SJSA1 (cell line): ENCODE measurements around the gene ETFB. TPM values are rescaled to one million over a fixed set of nuclear protein-coding genes. Genes with fewer than 3 reads are reported as not detected.
"Not testable (repeated sequence)": the region's sequence is repeated elsewhere in the genome, so short reads cannot be mapped to it uniquely, and the experiment has no call there.

Source experiments
- DNase-seq, 2 experiments: peaks; one replicate each; pipeline ENCODE4 v3.0.0-alpha.2; 2015 to 2020; ENCODE audit warnings: low spot score in 2 of 2, low read depth in 1 of 2
- H3K27ac ChIP-seq: fragments of 250-450 bp; sonication (Bioruptor Pico); 2 replicates; pipeline ENCODE4 v1.5.1; 2020; ENCODE audit warnings: mild to moderate bottlenecking, moderate library complexity
- H3K27me3 ChIP-seq: fragments of 250-450 bp; sonication (Bioruptor Pico); replicated peaks from 2 replicates; pipeline ENCODE4 v1.5.1; 2020; ENCODE audit warnings: mild to moderate bottlenecking, moderate library complexity
- H3K36me3 ChIP-seq: fragments of 250-450 bp; sonication (Bioruptor Pico); 2 replicates; pipeline ENCODE4 v1.5.1; 2020; ENCODE audit warnings: mild to moderate bottlenecking
- H3K4me1 ChIP-seq: fragments of 250-450 bp; sonication (Bioruptor Pico); replicated peaks from 2 replicates; pipeline ENCODE4 v1.6.1; 2021; ENCODE audit warnings: mild to moderate bottlenecking
- H3K4me3 ChIP-seq: fragments of 250-450 bp; sonication (Bioruptor Pico); 2 replicates; pipeline ENCODE4 v1.5.1; 2020; ENCODE audit warnings: mild to moderate bottlenecking
- H3K9me3 ChIP-seq: fragments of 250-450 bp; sonication (Bioruptor Pico); replicated peaks from 2 replicates; pipeline ENCODE4 v1.5.1; 2020; ENCODE audit warnings: mild to moderate bottlenecking
- total RNA-seq: library from RNA; depleted of rRNA; stranded (reverse); fragments of >200 nt; shearing (Covaris generic); gene quantifications from 2 replicates; pipeline ENCODE4 v1.2.3, GENCODE V29; 2014; rRNA removed

ETFB gene
- 91.4 and 205 TPM in 2 replicates for total RNA-seq

- H3K9me3 ChIP-seq, result no peaks in the 10 kb centered on the region
- peak within 1 kb of the TSS; percentile 67 for H3K4me3 ChIP-seq
- no peaks in the 10 kb centered on the region for H3K27me3 ChIP-seq
- peaks cover 53% of the 10 kb centered on the region for H3K4me1 ChIP-seq
- H3K27ac ChIP-seq, result peak within 1 kb of the TSS; percentile 53
- H3K36me3 ChIP-seq, result peaks cover 3% of the 10 kb centered on the region
- no peak for DNase-seq
Observed at GRCh38 chr19:51365965-51366388, at the start of gene ETFB. TSS of gene ETFB (minus strand) at chr19:51366388. CDS start at chr19:51366326, 62 bp downstream.

GRCh38 chr19:51415187-51415586 is 49.0 kb upstream of the ETFB start:
- H3K27me3 ChIP-seq, result no peaks in the 10 kb centered on the region
- no peaks in the 10 kb centered on the region for H3K9me3 ChIP-seq
- H3K4me3 ChIP-seq, result no peak overlapping the region
- no peak for DNase-seq
- no peak overlapping the region for H3K27ac ChIP-seq
- no peaks in the 10 kb centered on the region for H3K36me3 ChIP-seq
- H3K4me1 ChIP-seq, result no peaks in the 10 kb centered on the region

- Histone ChIP-seq H3K27ac (no peak overlapping the region), H3K27me3 (no peaks in the 10 kb centered on the region), H3K36me3 (no peaks in the 10 kb centered on the region), H3K4me3 (no peak overlapping the region), H3K4me1 (no peaks in the 10 kb centered on the region), H3K9me3 (no peaks in the 10 kb centered on the region)
- DNase-seq, result no peak
Observed at GRCh38 chr19:51410950-51411748, 45.0 kb upstream of the ETFB start.

- Histone ChIP-seq H3K27ac (no peak overlapping the region), H3K9me3 (no peaks in the 10 kb centered on the region), H3K4me1 (no peaks in the 10 kb centered on the region), H3K27me3 (no peaks in the 10 kb centered on the region), H3K36me3 (no peaks in the 10 kb centered on the region), H3K4me3 (no peak overlapping the region)
- no peak for DNase-seq
Observed at GRCh38 chr19:51407511-51408131, 41.4 kb upstream of the ETFB start.

- Histone ChIP-seq H3K27ac (no peak overlapping the region), H3K9me3 (peaks cover 6% of the 10 kb centered on the region; the same call in 1 of the 2 replicates), H3K4me1 (no peaks in the 10 kb centered on the region), H3K27me3 (no peaks in the 10 kb centered on the region), H3K4me3 (no peak overlapping the region), H3K36me3 (no peaks in the 10 kb centered on the region)
- no peak for DNase-seq
Observed at GRCh38 chr19:51402117-51402516, 35.9 kb upstream of the ETFB start.

- not testable (repeated sequence) for H3K9me3 ChIP-seq, H3K4me1 ChIP-seq, H3K4me3 ChIP-seq, DNase-seq, H3K27ac ChIP-seq, H3K36me3 ChIP-seq, H3K27me3 ChIP-seq
Observed at GRCh38 chr19:51399936-51400335, 33.7 kb upstream of the ETFB start.

GRCh38 chr19:51399231-51399630 is 33.0 kb upstream of the ETFB start:
- Histone ChIP-seq H3K27ac (no peak overlapping the region), H3K27me3 (no peaks in the 10 kb centered on the region), H3K9me3 (peaks cover 6% of the 10 kb centered on the region; the same call in 1 of the 2 replicates), H3K36me3 (no peaks in the 10 kb centered on the region), H3K4me1 (no peaks in the 10 kb centered on the region; the same call in 1 of the 2 replicates), H3K4me3 (no peak overlapping the region)
- DNase-seq, result no peak

- no peaks in the 10 kb centered on the region for H3K36me3 ChIP-seq
- no peak for DNase-seq
Observed at GRCh38 chr19:51398096-51398704, 32.0 kb upstream of the ETFB start.

GRCh38 chr19:51397453-51397852 is 31.3 kb upstream of the ETFB start:
- H3K27ac ChIP-seq, H3K4me3 ChIP-seq, DNase-seq, H3K27me3 ChIP-seq, H3K4me1 ChIP-seq, H3K9me3 ChIP-seq, H3K36me3 ChIP-seq: not testable (repeated sequence)

More at GRCh38 chr19:51398096-51398704, 32.0 kb upstream of the ETFB start:
- Histone ChIP-seq H3K4me3 (no peak overlapping the region), H3K27ac (no peak overlapping the region), H3K9me3 (peaks cover 6% of the 10 kb centered on the region; the same call in 1 of the 2 replicates), H3K27me3 (no peaks in the 10 kb centered on the region), H3K4me1 (no peaks in the 10 kb centered on the region; the same call in 1 of the 2 replicates)

GRCh38 chr19:51396175-51396574 is 30.0 kb upstream of the ETFB start:
- Histone ChIP-seq H3K36me3 (no peaks in the 10 kb centered on the region), H3K27ac (no peak overlapping the region), H3K9me3 (no peaks in the 10 kb centered on the region), H3K4me3 (no peak overlapping the region), H3K4me1 (no peaks in the 10 kb centered on the region; the same call in 1 of the 2 replicates), H3K27me3 (no peaks in the 10 kb centered on the region)
- no peak for DNase-seq

GRCh38 chr19:51394050-51394836 is 28.1 kb upstream of the ETFB start:
- Histone ChIP-seq H3K36me3 (no peaks in the 10 kb centered on the region), H3K27ac (peak overlapping the region; percentile 23; the same call in 1 of the 2 replicates), H3K9me3 (no peaks in the 10 kb centered on the region), H3K4me3 (peak overlapping the region; percentile 37), H3K27me3 (no peaks in the 10 kb centered on the region), H3K4me1 (no peaks in the 10 kb centered on the region; the same call in 1 of the 2 replicates)
- DNase-seq, result peak; percentile 90 to 94

- H3K36me3 ChIP-seq, result no peaks in the 10 kb centered on the region
- no peaks in the 10 kb centered on the region for H3K27me3 ChIP-seq
- no peak for DNase-seq
- H3K9me3 ChIP-seq, result no peaks in the 10 kb centered on the region
- H3K4me1 ChIP-seq, result no peaks in the 10 kb centered on the region; the same call in 1 of the 2 replicates
- no peak overlapping the region for H3K4me3 ChIP-seq
- no peak overlapping the region for H3K27ac ChIP-seq
Observed at GRCh38 chr19:51392701-51393100, 26.5 kb upstream of the ETFB start.

- Histone ChIP-seq H3K4me3 (no peak overlapping the region), H3K36me3 (no peaks in the 10 kb centered on the region), H3K4me1 (no peaks in the 10 kb centered on the region; the same call in 1 of the 2 replicates), H3K27ac (no peak overlapping the region), H3K9me3 (no peaks in the 10 kb centered on the region), H3K27me3 (no peaks in the 10 kb centered on the region)
- DNase-seq, result no peak
Observed at GRCh38 chr19:51391073-51391611, 25.0 kb upstream of the ETFB start.
